NCI-H2107 treated with DMSO at 0.1 percent for 48 hours (cell line): Measurements from ENCODE around the gene CNPY1.

ENCODE experiments used
- DNase-seq: peaks from one replicate; lab custom pipeline; 2025; ENCODE audit not compliant: unreplicated experiment; lab: John Stamatoyannopoulos, UW

Gene CNPY1

DNA sequence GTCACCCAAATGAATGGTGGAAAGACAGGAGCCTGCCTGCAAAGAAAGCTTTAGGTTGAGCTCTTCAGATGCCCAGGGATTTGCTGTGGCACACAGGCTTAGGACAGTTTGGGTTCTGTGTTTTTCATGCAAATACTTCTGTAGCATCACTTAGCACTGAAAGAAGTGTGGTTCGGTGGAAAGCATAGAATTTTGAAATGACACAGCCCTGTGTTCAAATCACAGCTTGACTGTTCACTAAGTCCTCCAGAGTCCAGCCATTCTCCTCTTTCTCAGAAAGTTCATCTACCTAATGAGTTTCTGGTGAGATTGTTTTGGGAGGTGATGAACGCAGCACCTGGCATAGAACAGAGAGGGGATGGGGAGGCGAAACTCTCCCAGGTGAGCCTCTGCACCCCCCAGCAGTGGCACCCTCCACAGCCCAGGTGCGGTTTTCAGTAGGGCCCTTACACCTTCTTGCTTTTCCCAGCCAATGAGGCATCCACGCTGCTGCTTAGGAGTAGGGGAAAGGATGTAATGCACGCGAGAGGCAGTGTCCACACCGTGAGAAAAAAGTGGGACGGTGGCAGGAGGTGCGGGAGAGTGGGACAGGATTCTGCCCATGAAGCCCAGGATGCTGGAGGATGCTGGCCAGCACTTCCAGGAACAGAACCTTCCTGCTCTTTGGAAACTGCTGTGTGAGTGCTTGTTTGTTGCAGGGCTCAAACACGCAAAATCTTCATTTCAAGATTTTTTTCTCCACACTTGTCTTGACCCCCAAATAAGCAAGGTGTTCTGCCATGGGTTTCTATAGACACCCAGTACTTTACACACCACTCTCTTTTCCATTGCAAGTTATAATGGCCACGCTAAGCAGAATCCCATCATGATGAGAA lies 76.8 kb downstream of the CNPY1 start:
- DNase-seq: no peak

DNA sequence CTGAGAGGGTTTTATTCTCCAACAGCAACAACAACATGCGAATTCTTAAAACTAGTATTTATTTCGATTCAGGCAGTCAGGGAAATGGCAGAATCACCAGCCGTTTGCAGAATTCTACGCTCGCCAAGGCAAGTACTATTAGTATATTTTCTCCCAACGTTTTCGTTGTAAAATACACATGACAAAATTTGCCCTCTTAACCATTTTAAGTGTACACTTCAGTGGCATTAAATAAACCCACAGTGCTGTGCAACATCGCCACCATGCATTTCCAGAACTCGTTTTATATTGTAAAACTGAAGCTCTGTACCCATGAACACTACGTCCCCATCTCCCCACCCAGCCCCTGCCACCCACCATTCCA lies 77.6 kb downstream of the CNPY1 start:
- DNase-seq: no peak

DNA sequence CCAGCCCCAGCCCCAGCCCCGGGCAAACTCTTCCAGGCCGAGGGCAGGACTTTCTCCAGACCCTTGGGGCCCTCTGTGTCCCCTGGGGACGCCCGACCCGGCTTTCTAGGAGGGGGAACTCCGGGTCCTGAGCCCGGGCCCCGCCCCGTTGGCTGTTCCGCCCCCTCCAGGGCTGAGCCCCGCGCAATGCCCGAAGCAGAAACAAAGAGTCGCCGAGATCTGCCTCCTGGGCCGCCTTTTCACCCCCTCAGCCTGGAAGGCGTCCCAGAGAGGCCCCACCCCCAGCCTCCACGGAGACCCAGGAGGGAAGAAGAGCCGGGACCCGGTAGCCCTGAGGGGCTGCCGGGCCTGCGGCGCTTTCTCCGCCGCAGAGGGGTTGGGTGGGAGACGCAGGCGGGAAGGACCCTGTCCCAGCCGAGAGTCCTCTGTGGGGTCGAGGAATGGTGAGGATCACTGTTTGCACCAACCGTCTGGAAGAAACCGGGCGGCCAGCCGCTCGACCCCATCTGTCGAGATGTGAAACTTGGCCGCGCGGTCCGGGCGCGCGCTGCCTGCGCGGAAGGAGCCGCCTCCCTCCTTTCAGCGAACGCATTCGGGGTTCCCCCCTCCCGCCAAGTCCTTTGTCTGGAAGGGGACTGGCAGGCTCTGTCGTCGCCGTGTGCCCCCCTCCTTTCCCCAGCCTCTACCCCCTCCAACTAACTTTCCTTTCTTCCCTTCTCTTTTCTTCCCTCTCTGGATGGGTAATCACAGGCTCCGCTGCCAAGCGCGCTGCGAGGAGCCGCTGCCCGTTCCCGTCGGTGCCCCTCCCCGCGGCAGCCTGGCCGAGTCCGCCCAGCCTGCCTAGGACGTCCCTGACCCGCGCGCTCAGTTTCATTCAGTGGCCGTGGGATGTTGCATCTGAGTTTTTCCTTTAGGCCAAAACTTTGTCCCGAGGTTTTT lies 78.2 kb downstream of the CNPY1 start:
- no peak for DNase-seq

DNA sequence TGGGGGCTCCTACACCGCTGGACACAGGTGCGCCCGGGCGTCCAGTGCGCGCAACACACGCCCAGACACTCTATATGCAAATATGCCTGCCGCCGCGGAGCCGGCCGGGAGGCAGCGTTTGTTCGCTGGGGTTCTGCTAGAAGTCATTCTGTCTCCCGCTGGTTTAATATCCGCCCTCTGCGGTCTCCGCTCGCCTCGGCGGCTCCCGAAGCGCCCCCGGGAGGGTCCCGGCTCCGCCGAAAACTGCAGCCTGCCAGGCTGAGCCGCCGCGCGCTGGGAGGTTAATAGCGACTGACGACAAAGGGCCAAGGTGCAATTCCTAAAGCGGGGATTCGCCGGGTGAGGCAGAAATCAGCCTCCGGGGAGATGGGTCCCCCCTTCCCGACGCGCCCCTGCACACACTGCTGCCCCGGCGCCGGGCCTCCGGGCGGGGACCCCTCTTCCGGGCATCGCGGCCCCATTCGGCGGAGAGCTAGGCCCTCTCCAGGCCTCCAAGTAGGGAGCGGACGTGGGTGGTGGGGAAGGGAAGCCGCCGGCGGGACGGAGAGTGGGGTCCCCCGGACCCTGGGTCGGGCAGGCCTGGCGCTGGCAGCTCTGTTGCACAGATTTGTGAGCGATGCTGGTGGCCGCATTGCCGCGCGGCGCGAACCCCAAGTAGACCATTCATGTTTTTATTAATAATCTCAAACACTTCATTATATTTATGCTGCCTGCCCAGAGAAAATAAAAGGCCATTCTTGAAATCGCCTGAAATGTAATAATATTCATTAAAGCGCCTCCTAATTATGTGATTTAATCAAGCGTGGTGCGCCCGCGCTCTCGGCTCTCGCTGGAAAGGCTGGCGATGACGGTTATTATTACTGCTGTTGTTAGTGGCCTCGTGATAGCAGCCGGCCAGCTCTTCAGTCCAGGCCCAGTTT lies 79.3 kb downstream of the CNPY1 start:
- no peak for DNase-seq

DNA sequence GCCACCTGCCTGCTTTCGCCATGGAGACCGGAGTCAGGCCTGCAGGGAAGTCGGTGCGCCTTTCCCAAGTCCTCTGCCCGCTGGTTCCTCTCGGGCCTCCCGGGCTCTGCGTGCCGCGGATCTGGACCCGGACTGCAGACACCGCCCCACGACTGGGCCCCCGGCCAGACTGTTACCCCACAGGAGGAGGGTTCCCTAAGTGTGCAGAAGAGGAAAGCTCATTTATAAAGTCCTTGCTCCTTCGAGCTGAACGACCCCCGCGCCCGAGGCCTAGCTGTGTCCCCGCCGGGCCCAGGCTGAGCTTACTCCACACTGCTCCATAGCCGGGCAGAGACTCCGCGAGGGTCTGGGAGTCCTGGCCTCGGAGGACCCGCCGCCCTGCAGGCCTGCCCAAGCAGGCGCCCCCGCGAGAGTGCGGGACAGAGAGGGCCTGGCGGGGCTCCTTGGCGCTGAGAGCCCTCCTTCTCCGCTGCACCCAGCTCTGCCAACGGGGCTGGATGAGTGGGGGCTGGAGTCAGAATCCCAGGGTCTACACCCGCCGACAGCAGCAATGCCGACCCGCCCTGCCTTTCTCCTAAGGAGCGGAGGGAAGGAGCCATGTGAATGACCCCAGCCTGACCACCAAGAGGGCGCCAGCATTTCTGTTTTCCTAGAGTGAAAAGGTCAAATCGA lies 80.1 kb downstream of the CNPY1 start:
- no peak for DNase-seq

DNA sequence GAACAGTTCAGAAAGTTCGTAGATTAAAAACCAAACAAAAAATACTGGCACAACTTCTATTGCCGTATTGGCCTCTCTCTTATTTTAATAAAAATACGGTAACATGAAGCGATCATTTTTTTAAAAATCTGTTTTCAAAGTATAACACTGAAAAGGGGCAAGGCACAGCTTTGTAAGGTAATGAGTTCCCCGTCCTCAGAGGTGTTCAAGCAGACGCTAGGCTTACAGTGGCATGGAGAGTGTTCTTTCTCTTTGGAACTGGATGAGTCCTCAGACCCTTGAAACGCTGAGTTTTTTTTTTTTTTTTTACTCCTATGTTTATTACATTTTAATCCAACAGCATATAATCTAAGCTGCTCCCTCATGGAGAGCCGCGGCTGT lies 80.6 kb downstream of the CNPY1 start:
- DNase-seq: no peak

DNA sequence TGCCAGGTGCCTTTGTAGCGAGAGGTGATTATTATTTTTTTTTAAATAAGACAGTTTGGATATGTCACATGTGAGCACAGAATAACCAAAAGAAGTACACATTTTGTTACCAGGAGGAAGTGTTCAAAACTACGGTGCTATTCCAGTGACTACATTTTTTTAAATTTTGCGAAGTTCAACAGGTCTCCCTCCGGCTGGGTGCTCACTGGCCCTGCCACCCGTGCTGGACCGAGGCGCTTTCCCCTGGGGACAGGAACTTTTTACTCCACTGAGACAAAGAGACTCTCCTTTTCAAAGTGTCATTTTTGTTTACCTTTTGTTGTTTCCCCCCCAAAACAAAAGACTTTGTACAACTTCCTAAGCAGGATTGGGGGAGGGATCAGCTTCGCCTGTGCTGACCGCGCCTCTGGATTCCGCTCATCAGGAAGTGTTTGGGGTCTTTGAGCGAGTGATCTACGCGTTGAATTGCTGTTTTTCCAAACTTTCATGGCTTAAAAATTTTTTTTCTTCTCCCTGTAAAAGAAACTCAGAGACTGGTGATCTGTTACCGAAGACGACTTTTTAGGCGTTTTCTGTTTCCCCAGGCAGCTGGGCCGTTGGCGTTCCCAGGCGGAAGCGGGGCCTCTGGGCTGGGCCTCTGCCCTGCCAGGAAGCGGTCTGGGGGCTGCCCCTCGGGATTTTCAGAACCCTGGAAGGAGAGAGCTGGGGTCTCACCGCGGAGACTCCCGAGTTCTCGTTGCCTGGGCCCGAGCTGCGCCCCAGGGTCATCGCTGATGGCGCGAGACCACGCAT lies 81.2 kb downstream of the CNPY1 start:
- DNase-seq: no peak

DNA sequence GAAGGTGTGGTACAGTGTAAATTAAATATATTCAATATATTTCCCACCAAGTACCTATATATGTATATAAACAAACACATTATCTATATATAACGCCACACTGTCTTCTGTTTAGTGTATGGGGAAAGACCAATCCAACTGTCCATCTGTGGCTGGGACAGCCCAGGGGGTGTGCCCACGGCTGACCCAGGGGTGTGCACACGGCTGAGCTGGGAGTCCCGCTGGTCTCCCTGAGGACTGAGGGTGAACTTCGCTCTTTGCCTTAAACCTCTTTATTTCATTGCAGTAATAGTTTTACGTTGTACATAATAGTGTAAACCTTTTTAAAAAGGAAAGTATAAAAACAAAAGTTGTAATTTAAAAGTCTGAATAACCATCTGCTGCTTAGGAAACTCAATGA lies 82.2 kb downstream of the CNPY1 start:
- no peak for DNase-seq

DNA sequence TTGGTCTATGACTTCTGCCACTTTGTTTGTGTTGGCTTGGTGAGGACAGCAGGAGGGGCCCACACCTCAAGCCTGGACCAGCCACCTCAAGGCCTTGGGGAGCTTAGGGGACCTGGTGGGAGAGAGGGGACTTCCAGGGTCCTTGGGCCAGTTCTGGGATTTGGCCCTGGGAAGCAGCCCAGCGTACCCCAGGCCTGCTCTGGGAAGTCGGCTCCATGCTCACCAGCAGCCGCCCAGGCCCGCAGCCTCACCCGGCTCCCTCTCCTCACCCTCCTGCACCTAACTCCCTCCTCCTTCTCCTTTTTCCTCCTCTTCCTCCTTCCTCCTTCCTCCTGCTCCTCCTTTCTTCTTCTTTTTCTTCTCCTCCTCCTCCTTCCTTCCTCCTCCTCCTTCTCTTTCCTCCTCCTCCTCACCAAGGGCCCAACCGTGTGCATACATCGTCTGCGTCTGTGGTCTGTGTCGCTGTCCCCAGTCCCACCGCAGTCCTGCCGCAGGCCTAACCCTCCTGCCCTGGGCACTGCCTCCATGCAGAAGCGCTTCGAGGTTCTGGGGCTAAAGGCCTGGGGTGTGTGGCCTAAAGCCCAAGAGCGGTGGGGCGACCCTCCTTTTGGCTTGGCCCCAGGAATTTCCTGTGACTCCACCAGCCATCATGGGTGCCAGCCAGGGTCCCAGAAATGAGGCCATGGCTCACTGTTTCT lies 83.1 kb downstream of the CNPY1 start:
- DNase-seq: no peak

DNA sequence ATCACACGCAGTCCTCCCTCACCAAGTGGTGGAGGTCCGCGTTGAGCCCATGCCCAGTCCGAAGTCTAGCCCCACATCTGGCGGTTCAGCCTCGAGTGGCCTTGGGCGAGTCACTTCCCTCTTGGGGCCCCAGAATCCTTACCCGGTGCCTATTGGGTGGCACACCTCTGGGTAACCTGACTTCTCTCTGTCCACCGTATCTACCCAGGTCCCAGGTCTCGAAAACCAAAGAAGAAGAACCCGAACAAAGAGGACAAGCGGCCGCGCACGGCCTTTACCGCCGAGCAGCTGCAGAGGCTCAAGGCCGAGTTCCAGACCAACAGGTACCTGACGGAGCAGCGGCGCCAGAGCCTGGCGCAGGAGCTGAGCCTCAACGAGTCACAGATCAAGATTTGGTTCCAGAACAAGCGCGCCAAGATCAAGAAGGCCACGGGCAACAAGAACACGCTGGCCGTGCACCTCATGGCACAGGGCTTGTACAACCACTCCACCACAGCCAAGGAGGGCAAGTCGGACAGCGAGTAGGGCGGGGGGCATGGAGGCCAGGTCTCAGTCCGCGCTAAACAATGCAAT lies 84.1 kb downstream of the CNPY1 start:
- DNase-seq: no peak

DNA sequence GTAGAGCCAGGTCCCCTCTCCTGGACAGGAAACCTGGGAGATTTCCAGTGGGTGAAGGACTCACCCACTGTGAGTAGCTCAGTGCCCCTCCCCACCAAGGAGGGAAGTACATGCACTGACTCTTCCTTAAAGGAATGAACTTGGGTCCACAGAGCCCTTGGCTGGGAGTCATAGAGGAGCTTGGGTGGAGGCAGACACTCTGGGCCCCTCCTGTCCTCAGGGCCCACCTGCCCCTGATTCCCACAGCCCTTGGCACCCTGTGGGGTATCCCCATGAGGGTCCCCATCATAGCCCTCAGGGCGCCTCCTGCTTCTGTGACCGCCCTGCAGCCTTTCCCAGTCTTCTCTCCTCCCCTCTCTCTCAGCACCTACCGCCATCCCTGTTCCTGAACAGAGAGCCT lies 84.7 kb downstream of the CNPY1 start:
- no peak for DNase-seq

DNA sequence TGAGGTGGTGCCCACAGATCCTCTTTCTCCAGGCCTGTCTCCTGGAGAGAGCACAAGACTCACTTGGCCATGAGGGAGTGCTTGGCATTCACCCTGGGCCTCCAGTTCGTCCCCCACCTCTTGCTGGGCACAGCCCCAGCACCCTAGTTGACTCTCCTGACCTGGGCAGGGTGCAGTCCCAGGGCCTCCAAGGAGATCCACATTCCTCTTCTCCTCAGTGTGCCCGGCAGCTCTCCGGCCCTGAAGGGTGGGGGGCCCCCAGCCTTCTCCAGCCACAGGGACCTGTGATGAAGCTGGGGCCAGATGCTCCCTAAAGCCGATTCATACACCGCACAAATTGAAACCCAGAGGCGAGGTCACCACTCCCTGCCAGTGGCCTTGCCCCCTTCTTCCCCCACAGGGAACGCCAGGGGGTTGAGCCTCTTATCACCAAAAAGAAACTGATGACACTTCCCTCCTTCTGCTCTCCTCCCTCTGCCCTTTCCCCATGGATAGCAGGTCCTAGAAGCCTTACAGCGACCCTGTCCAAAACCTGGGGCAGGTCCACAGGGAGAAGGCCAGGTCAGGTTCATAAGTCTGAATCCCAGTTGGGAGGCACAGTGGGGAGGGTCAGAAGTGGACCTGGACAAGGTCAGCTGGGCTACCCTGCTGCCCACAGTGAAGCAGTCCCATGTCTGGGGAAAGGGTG lies 85.3 kb downstream of the CNPY1 start:
- DNase-seq: no peak

DNA sequence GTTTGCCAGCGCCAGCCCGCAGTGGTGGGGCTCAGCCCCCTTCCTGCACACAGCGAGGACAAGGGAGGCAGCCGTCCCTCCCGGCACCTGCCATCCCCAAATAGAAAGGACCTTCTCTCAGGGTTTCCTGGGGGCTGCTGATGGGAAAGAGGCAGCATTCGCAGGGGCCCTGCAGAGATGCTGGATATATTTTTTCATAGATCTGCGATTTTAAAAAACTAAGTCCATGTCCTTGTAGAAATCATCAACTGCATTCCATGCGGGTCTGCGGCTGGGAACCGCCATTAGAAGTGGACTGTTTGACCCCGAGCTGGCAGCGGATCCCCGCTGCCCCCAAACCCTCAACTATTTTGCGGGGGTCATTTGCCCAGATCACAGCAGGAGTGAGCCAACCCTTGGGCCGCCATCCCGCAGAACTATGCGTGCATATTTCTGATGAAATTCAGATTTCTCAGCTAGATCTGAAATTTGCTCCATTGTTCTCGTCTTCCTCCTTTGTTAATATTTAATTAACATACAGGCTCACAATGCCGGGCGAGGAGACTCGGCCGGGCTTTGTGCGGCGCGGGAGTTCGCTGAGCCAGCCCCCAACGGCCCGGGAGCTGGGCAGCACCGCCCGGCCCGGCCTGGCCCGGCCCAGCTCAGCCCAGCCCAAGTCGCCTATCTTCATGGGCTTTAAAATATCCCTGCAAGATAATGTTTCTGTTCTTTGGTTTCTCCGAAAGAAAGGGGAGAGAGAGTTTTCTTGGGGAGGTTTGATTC lies 86.5 kb downstream of the CNPY1 start:
- no peak for DNase-seq

DNA sequence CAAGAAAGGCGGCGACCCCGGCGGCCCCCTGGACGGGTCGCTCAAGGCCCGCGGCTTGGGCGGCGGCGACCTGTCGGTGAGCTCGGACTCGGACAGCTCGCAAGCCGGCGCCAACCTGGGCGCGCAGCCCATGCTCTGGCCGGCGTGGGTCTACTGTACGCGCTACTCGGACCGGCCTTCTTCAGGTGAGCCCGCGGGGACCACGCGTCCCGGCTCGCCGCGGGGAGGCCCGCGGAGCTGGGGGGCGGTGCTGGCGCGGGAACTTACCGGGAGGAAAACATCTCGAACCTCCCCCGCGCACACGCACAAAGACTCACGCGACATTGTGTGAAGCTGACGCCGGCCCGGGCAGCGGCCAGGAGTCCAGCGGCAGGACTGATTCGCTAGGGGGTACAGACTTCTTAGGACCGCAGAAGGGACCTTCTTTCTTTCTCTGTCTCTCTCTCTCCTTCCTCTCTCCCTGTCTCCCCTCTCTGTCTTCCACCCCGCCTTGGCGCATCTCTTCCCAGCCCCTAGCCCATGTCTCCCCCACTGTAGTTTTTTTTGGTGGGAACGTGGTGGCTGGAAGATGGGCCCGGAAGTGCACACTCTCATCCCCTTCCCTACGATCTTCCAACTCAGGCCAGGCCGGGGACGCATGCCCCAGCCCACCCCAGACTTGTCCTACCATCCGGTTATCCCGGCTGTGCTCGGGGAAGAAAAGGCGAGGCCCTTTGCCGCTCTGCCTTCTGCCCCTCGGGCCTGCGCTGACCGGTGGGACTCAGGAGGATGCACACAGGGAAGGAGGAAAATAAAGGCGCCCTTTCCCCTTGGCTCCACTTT lies 87.3 kb downstream of the CNPY1 start:
- no peak for DNase-seq

DNA sequence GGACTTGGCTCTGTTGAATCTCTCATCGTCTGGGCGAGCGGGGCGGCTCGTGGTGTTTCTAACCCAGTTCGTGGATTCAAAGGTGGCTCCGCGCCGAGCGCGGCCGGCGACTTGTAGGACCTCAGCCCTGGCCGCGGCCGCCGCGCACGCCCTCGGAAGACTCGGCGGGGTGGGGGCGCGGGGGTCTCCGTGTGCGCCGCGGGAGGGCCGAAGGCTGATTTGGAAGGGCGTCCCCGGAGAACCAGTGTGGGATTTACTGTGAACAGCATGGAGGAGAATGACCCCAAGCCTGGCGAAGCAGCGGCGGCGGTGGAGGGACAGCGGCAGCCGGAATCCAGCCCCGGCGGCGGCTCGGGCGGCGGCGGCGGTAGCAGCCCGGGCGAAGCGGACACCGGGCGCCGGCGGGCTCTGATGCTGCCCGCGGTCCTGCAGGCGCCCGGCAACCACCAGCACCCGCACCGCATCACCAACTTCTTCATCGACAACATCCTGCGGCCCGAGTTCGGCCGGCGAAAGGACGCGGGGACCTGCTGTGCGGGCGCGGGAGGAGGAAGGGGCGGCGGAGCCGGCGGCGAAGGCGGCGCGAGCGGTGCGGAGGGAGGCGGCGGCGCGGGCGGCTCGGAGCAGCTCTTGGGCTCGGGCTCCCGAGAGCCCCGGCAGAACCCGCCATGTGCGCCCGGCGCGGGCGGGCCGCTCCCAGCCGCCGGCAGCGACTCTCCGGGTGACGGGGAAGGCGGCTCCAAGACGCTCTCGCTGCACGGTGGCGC lies 88.1 kb downstream of the CNPY1 start, which contains the start of gene EN2:
Gene EN2 (plus strand): TSS at position 19 of the 767 bp plus-strand sequence. CDS start 249 bp downstream, at position 268.
- DNase-seq: no peak
